GM10248 (cell line): ENCODE measurements around the gene SSRP1.

Experiments
- CTCF ChIA-PET: fragments of 300-600 bp; sonication (Branson Sonifier 250); formaldehyde crosslinking; extraction: SDS; loops from one replicate; lab custom pipeline; 2021; ENCODE audit warnings: antibody characterized with exemption; lab: Yijun Ruan, JAX
- POLR2A ChIA-PET: fragments of 350-650 bp; sonication (Branson Sonifier 250); formaldehyde crosslinking; extraction: SDS; loops from one replicate; lab custom pipeline; 2020; ENCODE audit warnings: antibody characterized with exemption; lab: Yijun Ruan, JAX
- DNase-seq: peaks from one replicate; pipeline ENCODE4 v3.0.0; 2012; ENCODE audit errors: extremely low spot score
- CTCF ChIP-seq: IDR thresholded peaks from 2 replicates; pipeline ENCODE4 v1.5.1; 2012; ENCODE audit warnings: mild to moderate bottlenecking, low read depth; ENCODE audit errors: extremely low read depth, missing control alignments, control extremely low read depth

Gene SSRP1

DNA sequence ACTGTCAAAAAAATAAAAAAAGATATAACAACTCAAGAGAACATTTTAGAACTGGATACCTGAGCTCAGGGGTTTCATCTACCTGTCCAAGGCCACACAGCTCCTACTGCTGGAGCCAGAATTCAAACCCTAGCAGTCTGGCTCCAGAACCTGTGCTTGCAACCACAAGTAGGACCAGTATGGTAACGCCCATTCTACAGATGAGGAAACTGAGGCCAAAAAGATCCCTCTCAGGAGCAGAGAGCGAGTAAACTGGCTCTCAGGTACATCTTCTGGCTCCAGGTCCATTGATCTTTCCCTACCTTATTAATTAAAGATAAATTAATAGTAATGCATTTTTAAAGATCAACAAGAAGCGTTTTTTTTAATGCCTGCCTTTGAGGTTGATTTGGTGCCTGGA lies 21.6 kb upstream of the SSRP1 start:
- DNase-seq: no peak
- TF ChIP-seq CTCF: no peak
- ChIA-PET CTCF (interaction anchor here (1.1 to 6.2 kb wide), 5 partner anchors 9 to 211 kb away, joined by 3 to 32 read pairs (median 4); partner anchors contain the start of genes P2RX3 and UBE2L6), POLR2A (interaction anchor here (0.5 kb wide), 1 partner anchor 44 kb away, joined by 5 read pairs; no protein-coding TSS in a partner anchor)

GRCh38 chr11:57356268-57356667 lies 20.6 kb upstream of the SSRP1 start:
- no peak for DNase-seq
- CTCF ChIA-PET: interaction anchor here (1.7 to 6.2 kb wide), 2 partner anchors 9 to 12 kb away, joined by 4 to 32 read pairs; no protein-coding TSS in a partner anchor
- POLR2A ChIA-PET: interaction anchor here (0.8 kb wide), 1 partner anchor 23 kb away, joined by 3 read pairs; no protein-coding TSS in a partner anchor
- TF ChIP-seq CTCF: no peak

GRCh38 chr11:57354699-57355098 lies 19.0 kb upstream of the SSRP1 start:
- POLR2A ChIA-PET: no interaction called here
- no peak for DNase-seq
- no peak for TF ChIP-seq CTCF
- CTCF ChIA-PET: interaction anchor here (1.0 kb wide), 1 partner anchor 9 kb away, joined by 3 read pairs; no protein-coding TSS in a partner anchor

- DNase-seq: no peak
These were observed 18.2 kb upstream of the SSRP1 start for GRCh38 chr11:57353852-57354251.

DNA sequence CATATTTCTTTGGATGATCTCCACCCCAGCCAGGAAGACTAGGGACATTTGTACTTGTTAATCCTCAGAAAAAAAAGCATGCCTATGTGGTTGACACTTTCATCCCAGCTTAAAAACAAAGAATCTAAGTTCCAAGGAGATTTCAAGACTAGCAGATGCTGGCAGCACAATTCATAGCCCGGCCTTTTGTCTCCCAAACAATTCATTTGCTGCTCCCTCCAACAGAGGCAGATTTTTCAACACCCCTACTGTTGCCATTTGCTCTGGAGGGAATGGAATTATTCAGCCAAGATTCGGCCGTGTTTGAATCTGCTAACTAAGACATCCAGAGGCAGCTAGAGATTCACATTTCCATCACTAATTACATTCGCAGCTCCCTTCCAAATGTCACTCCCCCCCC lies 17.8 kb upstream of the SSRP1 start:
- no peak for DNase-seq
- no peak for TF ChIP-seq CTCF
- ChIA-PET POLR2A (no interaction called here), CTCF (interaction anchor here (0.7 to 2.5 kb wide), 9 partner anchors 9 to 176 kb away, joined by 3 to 13 read pairs (median 5); partner anchors contain the start of gene P2RX3)

More at GRCh38 chr11:57353852-57354251, 18.2 kb upstream of the SSRP1 start:
- ChIA-PET POLR2A (no interaction called here), CTCF (interaction anchor here (1.2 to 2.5 kb wide), 6 partner anchors 8 to 175 kb away, joined by 3 to 13 read pairs (median 6); partner anchors contain the start of gene P2RX3)
- TF ChIP-seq CTCF: no peak

- POLR2A ChIA-PET: no interaction called here
These were observed 17.3 kb upstream of the SSRP1 start for GRCh38 chr11:57353036-57353435.

More at GRCh38 chr11:57353036-57353435, 17.3 kb upstream of the SSRP1 start:
- CTCF ChIA-PET: interaction anchor here (0.7 to 2.5 kb wide), 11 partner anchors 9 to 292 kb away, joined by 3 to 13 read pairs (median 5); partner anchors contain the start of gene P2RX3
- TF ChIP-seq CTCF: no peak
- DNase-seq: no peak
